HepG2 (cell line): Measurements from ENCODE around the gene PTCH1.

ENCODE experiments used
- BRD4 ChIP-seq: sonication (generic); formaldehyde crosslinking; IDR thresholded peaks from 2 replicates; pipeline ENCODE4 v1.4.0; 2020; ENCODE audit warnings: missing genetic modification reagents
- CC2D1A ChIP-seq: sonication (generic); formaldehyde crosslinking; IDR thresholded peaks from 2 replicates; pipeline ENCODE4 v1.8.1; 2023; ENCODE audit warnings: mild to moderate bottlenecking, missing genetic modification reagents
- MEF2D ChIP-seq: sonication (generic); formaldehyde crosslinking; IDR thresholded peaks from 2 replicates; pipeline ENCODE4 v1.5.1; 2020; ENCODE audit warnings: mild to moderate bottlenecking, missing genetic modification reagents
- MXI1 ChIP-seq: IDR thresholded peaks from 3 replicates; pipeline ENCODE4 v1.6.1; 2012; ENCODE audit warnings: low read depth, low read length, inconsistent platforms, borderline replicate concordance
- POLR2A ChIP-seq, 2 experiments: IDR thresholded peaks; 2 replicates each; pipeline ENCODE4 v1.6.1; 2011; ENCODE audit warnings: low read depth in 2 of 2, low read length in 2 of 2, mild to moderate bottlenecking in 1 of 2, moderate library complexity in 1 of 2; ENCODE audit not compliant: insufficient read depth in 1 of 2
- POLR2AphosphoS5 ChIP-seq: IDR thresholded peaks from 2 replicates; pipeline ENCODE4 v1.6.1; 2012; ENCODE audit warnings: low read depth, low read length
- ZFP36 ChIP-seq: fragments of 150-350 bp; IDR thresholded peaks from 2 replicates; pipeline ENCODE4 v1.6.1; 2018; ENCODE audit warnings: borderline replicate concordance, low read length, low read depth; ENCODE audit not compliant: partially characterized antibody
- ZNF274 ChIP-seq: sonication (generic); formaldehyde crosslinking; IDR thresholded peaks from 2 replicates; pipeline ENCODE4 v1.5.1; 2020; ENCODE audit warnings: mild to moderate bottlenecking, missing genetic modification reagents
- ZNF672 ChIP-seq: sonication (generic); formaldehyde crosslinking; IDR thresholded peaks from 2 replicates; pipeline ENCODE4 v1.8.1; 2022; ENCODE audit warnings: missing genetic modification reagents
- TF ChIP-seq, protein P1 (sequence below): sonication (generic); formaldehyde crosslinking; IDR thresholded peaks from 2 replicates; pipeline ENCODE4 v1.5.0; 2020; ENCODE audit warnings: mild to moderate bottlenecking, missing genetic modification reagents, moderate library complexity
- TF ChIP-seq, protein P2 (sequence below): sonication (generic); formaldehyde crosslinking; IDR thresholded peaks from 2 replicates; pipeline ENCODE4 v1.5.1; 2020; ENCODE audit warnings: mild to moderate bottlenecking, missing genetic modification reagents, moderate library complexity

DNA sequence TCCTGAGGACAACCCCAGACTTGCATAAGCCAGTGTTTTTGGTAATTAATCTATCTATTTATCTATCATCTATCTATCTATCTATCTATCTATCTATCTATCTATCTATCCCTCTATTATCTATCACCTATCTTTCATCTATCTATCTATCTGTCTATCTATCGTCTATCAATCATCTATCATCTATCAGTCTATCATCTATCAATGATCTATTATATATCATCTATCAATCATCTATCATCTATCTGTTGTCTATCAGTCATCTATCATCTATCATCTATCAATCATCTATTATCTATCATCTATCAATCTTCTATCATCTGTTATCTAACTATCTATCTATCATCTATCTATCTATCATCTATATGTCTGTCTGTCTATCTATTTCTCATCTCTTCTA lies 85.5 kb downstream of the PTCH1 start:
- TF ChIP-seq POLR2A (IDR thresholded peaks at IDR 0.05; ENCODE audit: insufficient read depth in 1 of 2, low read depth in 2 of 2, low read length in 2 of 2) (no peak), ZNF672 (no peak), POLR2AphosphoS5 (no peak), ZFP36 (no peak), MXI1 (no peak), MEF2D (CRISPR knock-in tag) (no peak), ZNF274 (CRISPR knock-in tag) (no peak), CC2D1A (no peak), BRD4 (CRISPR knock-in tag) (no peak)
- TF ChIP-seq, protein P1, sequence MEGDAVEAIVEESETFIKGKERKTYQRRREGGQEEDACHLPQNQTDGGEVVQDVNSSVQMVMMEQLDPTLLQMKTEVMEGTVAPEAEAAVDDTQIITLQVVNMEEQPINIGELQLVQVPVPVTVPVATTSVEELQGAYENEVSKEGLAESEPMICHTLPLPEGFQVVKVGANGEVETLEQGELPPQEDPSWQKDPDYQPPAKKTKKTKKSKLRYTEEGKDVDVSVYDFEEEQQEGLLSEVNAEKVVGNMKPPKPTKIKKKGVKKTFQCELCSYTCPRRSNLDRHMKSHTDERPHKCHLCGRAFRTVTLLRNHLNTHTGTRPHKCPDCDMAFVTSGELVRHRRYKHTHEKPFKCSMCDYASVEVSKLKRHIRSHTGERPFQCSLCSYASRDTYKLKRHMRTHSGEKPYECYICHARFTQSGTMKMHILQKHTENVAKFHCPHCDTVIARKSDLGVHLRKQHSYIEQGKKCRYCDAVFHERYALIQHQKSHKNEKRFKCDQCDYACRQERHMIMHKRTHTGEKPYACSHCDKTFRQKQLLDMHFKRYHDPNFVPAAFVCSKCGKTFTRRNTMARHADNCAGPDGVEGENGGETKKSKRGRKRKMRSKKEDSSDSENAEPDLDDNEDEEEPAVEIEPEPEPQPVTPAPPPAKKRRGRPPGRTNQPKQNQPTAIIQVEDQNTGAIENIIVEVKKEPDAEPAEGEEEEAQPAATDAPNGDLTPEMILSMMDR (CRISPR knock-in tag), result no peak
- TF ChIP-seq, protein P2, sequence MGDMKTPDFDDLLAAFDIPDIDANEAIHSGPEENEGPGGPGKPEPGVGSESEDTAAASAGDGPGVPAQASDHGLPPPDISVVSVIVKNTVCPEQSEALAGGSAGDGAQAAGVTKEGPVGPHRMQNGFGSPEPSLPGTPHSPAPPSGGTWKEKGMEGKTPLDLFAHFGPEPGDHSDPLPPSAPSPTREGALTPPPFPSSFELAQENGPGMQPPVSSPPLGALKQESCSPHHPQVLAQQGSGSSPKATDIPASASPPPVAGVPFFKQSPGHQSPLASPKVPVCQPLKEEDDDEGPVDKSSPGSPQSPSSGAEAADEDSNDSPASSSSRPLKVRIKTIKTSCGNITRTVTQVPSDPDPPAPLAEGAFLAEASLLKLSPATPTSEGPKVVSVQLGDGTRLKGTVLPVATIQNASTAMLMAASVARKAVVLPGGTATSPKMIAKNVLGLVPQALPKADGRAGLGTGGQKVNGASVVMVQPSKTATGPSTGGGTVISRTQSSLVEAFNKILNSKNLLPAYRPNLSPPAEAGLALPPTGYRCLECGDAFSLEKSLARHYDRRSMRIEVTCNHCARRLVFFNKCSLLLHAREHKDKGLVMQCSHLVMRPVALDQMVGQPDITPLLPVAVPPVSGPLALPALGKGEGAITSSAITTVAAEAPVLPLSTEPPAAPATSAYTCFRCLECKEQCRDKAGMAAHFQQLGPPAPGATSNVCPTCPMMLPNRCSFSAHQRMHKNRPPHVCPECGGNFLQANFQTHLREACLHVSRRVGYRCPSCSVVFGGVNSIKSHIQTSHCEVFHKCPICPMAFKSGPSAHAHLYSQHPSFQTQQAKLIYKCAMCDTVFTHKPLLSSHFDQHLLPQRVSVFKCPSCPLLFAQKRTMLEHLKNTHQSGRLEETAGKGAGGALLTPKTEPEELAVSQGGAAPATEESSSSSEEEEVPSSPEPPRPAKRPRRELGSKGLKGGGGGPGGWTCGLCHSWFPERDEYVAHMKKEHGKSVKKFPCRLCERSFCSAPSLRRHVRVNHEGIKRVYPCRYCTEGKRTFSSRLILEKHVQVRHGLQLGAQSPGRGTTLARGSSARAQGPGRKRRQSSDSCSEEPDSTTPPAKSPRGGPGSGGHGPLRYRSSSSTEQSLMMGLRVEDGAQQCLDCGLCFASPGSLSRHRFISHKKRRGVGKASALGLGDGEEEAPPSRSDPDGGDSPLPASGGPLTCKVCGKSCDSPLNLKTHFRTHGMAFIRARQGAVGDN (CRISPR knock-in tag), result no peak
